ENCODE results near the gene P2RX6. TPM values are rescaled to one million over a fixed set of nuclear protein-coding genes. Genes with fewer than 3 reads are reported as not detected.

Gene P2RX6
- total RNA-seq: not detected in 2 replicates

DNA sequence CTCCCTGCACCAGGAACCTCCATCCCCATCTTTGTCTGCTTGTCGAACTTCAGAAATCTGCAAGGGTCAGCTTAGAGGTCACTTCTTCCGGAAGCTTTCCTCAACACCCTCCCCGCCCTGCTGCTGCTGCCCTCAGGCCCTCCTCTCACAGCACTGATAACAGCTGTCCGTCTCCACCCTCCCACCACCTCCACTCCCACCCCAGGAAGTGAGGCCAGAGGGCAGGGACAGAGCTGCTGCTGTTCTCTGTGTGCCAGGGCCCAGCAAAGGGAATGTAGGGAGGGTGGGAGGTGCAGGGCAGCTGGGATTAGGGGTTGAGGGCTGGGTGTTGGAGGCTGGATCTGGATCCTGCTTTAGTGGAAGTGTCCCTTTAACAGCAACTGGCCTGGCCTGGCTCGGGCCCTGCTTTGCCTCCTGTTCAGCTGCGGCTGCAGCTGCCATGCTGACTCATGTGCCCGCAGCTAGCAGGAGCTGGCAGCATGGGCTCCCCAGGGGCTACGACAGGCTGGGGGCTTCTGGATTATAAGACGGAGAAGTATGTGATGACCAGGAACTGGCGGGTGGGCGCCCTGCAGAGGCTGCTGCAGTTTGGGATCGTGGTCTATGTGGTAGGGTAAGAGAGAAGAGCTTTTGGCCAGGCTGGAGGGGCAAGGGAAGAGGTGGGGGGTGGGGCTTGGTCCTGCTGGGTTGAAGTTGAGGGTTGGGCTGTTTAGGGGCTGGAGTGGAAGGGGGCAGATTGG, at the start of gene P2RX6:
TSS of gene P2RX6 (plus strand) at position 440 of the 740 bp plus-strand sequence. CDS start at position 450, 10 bp downstream.
- no peak for DNase-seq (ENCODE audit: low read depth in 2 of 2)

DNA sequence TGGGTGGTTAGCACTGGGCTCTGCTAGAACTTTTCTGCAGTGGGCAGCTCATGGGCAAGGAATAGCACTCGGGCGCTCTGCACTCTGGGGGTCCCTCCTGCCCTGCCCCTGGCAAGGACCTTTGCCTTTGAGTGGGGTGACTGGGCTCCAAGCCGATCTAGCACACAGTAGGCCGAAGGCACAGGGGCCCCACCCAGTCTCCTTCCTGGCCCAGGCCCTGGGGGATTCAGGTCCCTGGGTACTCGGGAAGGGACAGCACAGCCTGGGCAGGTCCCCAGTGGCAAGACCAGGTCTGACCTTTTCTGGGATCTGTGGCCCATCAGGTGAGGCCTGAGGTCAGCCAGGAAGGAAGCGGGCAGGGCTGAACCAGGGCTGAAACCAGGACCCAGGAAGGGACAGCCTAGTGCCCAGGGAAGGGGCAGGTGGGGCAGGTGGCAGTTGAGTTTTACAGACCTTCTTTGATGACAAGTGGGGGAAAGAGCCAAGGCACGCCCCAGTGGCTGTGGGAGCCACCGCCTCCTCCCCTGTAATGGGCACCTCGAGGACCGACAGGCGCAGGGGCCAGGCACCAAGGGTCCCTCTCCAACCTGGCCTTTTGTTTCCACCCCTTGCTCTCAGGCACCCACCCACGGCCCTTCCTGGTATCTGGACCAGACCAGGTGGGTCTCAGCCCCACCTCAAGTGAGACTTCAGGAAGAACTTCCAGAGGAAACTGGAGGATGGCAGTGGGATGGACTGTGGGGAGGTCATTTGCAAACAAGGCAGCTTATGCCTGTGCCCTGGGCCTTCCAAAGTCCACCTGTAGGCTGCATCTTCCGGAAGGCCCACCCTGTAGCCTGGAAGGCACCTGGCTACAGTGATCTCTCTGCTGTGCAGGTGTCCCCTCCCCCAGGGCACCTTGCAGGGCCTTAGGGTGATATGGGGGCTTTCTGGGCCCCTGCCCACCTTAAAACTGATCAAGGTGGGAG, 48.8 kb upstream of the P2RX6 start:
- DNase-seq (ENCODE audit: low read depth in 2 of 2): no peak

DNA sequence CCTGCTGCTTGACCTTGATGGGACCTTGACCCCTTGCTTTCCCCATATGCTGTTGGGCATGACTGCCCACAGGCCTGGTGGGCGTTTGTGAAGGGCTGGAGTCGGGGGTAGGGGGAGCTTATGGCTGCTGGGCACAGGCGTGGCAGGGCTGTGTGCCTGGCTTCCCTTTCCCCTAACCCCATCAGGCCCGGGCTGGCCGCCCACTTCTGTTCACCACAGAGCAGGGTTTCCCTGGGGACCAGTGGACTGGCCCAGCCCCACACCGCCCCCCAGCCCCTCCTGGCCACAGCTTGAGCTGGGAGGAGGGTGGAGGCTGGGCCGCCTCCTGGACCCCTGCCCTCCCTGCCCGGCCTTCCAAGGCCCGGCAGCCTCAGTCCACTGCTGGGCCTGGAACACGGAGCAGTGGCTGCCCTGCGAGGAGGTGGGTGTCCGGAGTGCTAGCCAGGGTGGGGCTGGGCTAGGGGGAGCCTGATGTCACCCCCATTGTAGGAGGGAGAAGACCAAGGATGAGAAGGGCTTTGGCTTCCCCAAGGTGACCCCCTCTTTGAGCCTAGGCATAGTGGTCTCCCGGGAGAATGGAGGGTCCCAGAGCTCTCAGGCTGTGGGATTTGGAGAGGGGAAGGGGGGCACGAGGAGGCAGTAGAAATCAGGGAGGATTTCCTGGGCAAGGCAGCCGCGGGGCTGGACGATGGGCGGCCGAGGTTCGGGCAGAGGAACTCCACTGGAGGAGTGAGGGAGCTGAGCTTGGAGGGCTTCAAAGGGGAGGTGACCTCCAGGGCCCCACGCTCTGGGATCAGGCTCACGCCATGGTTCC, 47.9 kb upstream of the P2RX6 start, which contains the start of gene AIFM3:
TSS of gene AIFM3 (plus strand) at position 373 of the 814 bp plus-strand sequence. CDS start 690 bp downstream, outside the sequence.
- DNase-seq (ENCODE audit: low read depth in 2 of 2): no peak

DNA sequence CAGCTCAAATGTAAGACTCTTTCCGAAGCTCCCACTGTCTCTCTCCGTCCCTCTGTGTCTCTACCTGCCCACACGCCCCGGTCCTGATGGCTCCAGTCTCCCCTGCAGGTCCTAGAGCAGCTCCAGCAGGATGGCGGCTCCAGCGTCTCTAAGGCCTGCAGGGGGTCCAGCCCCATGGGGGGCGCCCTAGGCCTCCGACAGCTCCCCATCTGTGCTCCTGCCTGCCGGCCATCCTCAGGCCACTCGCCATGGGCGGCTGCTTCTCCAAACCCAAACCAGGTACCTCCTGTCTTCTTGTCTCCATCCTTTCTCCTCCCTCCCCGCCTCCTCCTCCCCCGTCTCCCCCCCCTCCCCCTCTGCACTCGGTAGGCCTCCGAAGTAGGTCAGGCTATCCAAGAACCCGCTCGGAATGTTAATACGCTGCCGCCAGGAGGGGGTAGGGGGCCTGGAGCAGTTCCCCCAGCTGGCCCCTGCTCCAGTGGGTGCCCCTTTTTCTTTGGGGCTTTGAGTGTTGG, 47.2 kb upstream of the P2RX6 start:
- DNase-seq (ENCODE audit: low read depth in 2 of 2): no peak

DNA sequence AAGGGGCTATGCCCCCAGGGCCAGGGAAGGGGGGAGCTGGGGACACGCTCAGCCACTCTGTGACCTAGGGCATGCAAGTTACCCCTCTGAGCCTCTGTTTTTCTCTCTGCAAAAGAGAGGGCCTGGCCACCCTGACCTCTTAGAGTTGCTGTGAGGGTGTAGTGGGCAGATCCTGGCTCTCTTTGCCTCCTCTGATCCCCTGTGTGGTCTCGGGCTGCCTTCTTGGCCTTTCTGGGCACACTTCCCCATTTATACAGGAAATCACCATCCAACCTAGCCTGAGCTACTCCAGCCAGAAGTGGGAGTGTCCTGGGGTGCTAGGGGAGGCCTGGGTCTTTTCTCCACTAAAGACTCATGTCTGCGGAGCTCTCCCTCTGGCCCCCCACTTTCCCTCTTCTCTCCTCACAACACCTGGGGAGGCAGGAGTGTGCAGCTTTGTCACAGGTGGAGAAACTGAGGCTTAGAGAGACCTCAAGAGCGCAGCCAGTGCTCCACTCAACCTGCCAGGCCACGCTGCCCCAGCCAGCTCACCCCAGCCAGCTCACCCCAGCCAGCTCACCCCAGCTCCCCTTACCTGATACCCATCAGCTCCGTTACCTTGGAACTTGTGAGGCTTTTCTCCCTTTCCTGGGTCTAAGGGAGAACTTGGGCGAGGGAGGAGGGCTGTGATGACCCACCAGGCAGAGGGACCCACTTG, 46.5 kb upstream of the P2RX6 start:
- DNase-seq (ENCODE audit: low read depth in 2 of 2): no peak

DNA sequence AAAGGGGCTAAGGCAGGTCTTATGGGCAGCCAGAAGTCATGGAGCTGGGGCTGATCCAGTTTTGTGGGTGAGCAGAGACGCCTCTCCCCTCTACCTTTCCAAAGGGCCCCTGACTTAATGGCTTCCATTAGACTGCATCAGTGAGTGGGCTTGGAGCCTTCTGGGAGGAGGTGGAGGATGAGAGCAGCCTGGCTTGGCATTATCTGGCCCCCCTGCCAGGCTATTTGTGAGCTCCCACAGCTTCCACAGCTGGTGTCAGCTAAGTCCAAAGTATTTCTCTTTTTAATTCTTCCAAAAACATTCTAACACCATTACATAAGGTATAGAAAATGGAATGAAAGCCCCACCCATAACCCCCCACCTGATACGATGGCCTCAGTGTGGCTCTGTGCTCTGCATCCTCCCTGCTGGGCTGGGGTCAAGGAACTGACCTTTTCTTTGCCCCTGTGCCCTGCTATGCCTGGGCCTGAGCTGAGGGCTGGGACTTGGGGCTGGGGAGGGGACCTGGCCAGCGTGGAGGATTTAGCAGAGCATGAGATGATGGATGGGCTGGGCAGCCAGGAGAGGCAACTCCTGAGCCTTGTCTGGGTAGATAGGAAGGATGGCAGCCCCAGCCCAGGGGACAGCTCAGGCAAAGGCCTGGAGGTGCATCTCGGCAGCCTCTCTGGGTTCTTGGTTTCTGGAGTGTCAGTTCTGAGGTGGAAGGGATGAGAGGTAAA, 43.9 kb upstream of the P2RX6 start:
- DNase-seq (ENCODE audit: low read depth in 2 of 2): no peak

DNA sequence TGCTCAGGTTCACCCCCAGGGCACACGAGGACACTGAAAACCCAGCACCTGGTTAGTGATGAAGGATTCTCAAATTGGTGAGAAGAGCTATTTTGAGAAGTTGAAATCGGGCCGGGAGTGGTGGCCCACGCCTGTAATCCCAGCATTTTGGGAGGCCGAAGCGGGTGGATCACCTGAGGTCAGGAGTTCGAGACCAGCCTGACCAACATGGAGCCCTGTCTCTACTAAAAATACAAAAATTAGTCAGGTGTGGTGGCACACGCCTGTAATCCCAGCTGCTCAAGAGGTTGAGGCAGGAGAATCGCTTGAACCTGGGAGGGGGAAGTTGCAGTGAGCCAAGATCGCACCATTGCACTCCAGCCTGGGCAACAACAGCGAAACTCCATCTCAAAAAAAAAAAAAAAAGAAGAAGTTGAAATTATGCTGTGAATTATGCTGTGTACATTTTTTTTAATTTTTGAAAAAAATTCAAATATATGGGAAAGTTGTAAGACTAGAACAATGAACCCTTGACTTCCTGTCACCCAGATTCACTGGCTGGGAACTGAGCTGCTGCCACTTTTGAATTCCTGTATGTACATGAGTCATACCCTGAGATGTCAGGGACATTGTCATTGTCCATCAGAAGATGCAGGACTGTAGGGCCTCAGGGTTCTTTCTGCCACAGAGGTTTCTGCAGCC, 42.8 kb upstream of the P2RX6 start:
- peak in 1 of 2 donors; percentile 32 for DNase-seq (ENCODE audit: low read depth in 2 of 2)

DNA sequence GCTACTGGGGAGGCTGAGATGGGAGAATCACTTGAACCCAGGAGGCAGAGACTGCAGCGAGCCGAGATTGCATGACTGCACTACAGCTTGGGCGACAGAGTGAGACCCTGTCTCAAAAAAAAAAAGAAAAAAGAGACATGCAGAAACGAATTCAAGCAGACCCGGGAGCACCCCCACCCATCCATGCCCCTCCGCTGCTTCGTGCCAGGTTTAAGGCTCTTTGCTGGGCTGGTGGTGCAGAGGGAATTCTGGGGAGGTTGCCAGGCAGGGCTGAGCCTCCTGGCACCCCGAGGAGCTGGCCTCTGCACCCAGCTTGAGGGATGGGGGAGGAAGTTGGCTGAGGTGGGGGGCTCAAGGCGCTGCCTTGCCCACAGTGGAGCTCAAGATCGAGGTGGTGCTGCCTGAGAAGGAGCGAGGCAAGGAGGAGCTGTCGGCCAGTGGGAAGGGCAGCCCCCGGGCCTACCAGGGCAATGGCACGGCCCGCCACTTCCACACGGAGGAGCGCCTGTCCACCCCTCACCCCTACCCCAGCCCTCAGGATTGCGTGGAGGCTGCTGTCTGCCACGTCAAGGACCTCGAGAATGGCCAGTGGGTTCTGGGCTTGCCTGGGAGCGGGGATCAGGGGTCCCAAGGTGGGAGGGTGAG, 41.9 kb upstream of the P2RX6 start:
- DNase-seq (ENCODE audit: low read depth in 2 of 2): no peak

DNA sequence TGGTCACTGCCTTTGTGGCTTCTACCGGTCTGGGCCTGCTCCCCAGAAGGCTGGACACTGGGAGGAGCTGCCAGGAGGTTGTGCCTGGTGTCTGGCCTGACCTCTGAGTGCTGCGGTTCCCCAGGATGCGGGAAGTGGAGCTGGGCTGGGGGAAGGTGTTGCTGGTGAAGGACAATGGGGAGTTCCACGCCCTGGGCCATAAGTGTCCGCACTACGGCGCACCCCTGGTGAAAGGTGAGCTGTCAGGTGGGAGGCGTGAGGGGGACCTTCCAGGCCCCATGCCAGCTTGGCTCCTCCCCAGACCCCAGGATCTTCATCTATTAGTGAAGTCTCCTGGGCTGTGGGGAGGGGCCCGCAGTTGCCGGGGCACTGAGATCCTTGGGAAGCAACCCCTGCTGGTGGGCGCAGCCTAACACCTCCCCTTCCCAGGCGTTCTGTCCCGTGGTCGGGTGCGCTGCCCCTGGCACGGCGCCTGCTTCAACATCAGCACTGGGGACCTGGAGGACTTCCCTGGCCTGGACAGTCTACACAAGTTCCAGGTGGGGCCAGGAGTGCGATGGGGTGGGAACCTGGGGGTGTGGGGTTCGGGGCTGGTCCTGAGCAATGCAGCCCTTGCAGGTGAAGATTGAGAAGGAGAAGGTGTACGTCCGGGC, 41.2 kb upstream of the P2RX6 start:
- no peak for DNase-seq (ENCODE audit: low read depth in 2 of 2)

DNA sequence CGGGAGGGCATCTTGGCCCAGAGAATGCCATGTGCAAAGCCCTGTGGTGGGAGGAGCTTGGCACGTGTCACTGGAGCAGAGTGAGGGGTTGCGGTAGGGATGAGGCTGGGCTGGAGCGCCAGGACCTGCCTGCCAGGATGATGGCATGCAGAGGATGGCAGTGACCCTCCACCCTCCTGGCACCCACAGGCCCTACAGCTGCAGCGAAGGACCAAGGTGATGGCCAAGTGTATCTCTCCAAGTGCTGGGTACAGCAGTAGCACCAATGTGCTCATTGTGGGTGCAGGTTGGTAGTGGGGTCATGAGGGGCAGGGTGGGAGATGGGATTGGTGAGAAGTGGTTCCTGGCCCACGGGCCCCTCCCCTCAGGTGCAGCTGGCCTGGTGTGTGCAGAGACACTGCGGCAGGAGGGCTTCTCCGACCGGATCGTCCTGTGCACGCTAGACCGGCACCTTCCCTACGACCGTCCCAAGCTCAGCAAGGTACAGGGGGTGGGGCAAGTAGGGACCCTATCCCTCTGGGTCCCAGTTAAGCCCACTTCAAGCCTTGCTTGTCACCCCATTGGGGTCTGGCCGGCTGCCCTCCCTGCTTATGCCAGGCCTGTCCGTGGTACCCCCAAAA, 40.5 kb upstream of the P2RX6 start:
- no peak for DNase-seq (ENCODE audit: low read depth in 2 of 2)

DNA sequence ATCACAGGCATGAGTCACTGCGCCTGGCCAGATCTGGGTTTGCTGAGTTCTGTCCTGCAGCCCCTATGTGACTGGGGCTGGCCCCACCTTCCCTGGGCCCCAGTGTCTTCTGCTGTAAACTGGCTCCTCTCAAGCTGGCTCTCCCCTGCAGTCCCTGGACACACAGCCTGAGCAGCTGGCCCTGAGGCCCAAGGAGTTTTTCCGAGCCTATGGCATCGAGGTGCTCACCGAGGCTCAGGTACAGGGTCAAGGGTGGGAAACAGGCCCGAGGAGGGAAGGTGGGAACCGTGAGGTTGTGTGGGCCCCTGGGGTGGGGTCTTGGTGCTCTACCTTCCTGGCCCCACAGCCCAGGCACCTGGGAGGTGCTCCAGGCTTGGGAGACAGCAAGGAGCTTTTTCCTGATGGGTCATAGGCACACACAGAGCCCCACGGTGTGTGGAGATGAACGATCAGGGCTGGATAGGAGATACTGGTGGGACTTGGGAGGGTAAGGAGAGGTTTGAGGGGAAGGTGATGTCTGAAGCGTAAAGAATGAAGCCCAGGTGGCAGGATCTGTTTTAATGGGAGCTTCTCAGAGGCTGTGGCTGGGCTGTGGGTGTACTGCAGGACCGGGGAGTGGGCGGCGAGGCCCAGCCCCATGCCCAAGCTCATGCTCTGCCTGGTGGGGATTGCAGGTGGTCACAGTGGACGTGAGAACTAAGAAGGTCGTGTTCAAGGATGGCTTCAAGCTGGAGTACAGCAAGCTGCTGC, 39.2 kb upstream of the P2RX6 start:
- DNase-seq (ENCODE audit: low read depth in 2 of 2): no peak

DNA sequence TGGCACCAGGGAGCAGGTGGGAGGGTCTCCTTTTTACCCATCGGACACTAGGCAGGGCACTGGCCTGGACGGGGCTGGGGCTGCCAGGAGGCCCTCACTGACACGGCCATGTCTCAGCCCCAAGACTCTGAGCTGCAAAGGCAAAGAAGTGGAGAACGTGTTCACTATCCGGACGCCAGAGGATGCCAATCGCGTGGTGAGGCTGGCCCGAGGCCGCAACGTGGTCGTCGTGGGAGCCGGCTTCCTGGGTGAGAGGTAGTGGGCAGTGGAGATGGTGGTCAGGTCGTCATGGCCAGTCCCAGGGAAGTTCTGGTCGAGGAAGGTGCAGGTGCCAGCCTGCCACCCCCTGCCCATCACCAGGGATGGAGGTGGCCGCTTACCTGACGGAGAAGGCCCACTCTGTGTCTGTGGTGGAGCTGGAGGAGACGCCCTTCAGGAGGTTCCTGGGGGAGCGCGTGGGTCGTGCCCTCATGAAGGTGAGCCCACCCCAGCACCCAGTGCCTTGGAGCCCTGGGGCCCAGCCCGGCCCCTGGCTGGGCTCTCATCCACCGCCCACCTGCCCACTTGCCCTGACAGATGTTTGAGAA, 38.6 kb upstream of the P2RX6 start:
- DNase-seq (ENCODE audit: low read depth in 2 of 2): no peak

DNA sequence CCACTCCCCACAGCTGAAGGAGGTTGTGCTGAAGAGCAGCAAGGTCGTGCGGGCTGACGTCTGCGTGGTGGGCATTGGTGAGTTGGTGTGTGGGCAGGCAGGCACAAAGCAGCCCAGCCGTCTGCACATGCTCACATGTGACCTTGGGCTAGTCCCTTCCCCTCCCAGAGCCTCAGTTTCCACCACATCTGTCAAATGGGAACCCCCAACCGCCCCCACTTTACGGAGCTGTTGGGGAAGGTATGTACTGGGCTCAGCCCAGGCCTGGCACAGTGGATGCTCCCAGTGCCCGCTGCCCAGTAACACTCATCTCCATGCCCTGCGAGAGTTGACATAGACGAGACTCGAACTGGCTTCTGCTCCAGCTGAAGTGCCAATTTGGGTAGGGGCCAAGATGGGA, 37.9 kb upstream of the P2RX6 start:
- DNase-seq (ENCODE audit: low read depth in 2 of 2): no peak

DNA sequence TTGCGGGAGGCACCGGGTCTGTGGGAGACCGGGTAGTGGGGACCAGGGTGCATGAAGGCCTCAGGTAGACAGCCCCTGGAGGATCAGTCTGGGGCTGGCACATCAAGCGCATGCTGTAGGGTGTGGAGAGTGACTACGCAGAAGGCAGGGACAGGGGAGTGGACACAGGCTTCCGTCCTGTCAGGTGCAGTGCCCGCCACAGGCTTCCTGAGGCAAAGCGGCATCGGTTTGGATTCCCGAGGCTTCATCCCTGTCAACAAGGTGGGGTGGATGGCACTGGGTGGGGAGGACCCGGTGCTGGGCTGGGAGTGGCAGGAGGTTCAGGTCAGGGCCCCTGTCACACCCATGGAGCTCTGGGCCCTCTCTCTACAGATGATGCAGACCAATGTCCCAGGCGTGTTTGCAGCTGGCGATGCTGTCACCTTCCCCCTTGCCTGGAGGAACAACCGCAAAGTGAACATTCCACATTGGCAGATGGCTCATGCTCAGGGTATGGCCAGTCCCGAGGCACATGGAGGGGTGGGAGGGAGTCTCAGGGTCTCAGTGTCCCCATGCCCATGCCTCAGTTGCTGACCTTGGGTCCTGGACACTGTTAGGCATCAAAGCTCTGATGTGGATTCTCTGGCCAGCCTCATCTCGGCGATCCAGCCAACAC, 37.3 kb upstream of the P2RX6 start:
- no peak for DNase-seq (ENCODE audit: low read depth in 2 of 2)

DNA sequence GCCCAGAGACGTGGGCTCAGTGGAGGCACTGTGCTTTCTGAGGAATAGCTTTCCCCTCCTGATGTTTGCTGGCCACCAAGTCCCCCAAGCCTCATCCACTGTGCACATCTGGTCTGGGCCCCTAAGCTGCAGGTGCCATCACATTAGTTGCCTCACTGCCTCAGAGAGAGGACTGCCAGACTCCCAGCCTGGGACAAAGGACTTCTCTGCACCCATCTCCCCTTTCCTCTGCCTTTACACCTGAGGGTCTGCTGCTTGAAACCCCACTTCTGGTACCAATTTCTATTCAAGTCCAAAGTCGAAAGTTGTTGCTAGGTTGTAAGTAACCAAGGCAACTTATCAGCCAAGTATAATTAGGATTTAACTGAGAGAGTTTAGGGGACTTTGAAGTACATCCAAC, 36.5 kb upstream of the P2RX6 start:
- no peak for DNase-seq (ENCODE audit: low read depth in 2 of 2)

DNA sequence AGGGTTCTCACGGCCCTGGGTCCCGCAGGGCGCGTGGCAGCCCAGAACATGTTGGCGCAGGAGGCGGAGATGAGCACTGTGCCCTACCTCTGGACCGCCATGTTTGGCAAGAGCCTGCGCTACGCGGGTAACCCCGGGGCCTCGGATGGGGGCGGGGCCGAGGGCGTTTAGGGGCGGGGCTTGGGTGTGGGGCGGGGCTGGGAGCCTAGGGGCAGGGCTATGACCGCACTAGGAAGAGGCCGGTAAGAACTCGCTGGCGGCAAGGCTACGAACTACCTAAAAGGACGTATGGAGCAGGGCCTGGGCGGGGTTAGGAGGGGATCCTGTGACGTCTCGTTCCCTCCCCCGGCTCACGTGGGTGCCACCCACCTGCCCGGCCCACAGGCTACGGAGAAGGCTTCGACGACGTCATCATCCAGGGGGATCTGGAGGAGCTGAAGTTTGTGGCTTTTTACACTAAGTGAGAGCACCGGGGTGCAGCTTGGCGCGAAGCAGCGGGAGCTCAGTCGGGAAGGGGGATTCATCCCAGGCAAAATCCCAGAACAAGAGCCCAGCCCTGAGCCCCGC, 35.6 kb upstream of the P2RX6 start:
- DNase-seq (ENCODE audit: low read depth in 2 of 2): peak; percentile 81
